Ovary (tissue), 3 donors: ENCODE measurements around the gene GSTM4.
"Not testable (repeated sequence)": the region's sequence is repeated elsewhere in the genome, so short reads cannot be mapped to it uniquely, and the experiment has no call there.

Source experiments
- EP300 ChIP-seq: sonication (generic); formaldehyde crosslinking; IDR thresholded peaks from one replicate; pipeline ENCODE4 v1.6.1; 2017; ENCODE audit warnings: antibody characterized with exemption
- TF ChIP-seq, protein P1 (sequence below), 3 donors: fragments of 450-650 bp in 2 of 3; fragments of 200-600 bp in 1 of 3; IDR thresholded peaks; one replicate each; pipeline versions ENCODE4 v1.5.1 to v1.8.0; 2016 to 2022; ENCODE audit warnings: antibody characterized with exemption in 3 of 3, mild to moderate bottlenecking in 1 of 3
- donor health status: DM: no; HTN: no; CAD: no.

DNA sequence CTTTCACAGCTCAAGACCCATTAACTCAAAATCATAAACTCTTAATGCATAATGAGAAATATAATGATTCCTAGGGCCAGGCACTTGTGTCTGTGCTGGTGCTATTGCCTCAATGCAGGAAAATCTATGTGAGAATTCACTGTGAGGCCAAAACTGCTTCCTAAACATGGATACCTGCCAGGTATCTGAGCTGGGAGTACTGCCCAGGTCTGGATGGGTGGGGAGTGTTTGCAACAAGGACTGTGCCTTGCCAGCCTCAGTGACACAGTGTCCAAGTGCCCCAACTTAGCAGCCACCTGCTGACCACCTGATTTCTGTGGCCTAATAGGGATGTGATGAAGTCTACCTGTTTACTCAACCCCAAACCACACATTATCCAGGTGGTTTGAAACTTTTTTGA lies 53.9 kb downstream of the GSTM4 start:
- TF ChIP-seq, protein P1, sequence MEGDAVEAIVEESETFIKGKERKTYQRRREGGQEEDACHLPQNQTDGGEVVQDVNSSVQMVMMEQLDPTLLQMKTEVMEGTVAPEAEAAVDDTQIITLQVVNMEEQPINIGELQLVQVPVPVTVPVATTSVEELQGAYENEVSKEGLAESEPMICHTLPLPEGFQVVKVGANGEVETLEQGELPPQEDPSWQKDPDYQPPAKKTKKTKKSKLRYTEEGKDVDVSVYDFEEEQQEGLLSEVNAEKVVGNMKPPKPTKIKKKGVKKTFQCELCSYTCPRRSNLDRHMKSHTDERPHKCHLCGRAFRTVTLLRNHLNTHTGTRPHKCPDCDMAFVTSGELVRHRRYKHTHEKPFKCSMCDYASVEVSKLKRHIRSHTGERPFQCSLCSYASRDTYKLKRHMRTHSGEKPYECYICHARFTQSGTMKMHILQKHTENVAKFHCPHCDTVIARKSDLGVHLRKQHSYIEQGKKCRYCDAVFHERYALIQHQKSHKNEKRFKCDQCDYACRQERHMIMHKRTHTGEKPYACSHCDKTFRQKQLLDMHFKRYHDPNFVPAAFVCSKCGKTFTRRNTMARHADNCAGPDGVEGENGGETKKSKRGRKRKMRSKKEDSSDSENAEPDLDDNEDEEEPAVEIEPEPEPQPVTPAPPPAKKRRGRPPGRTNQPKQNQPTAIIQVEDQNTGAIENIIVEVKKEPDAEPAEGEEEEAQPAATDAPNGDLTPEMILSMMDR (IDR thresholded peaks at IDR 0.05) = not testable (repeated sequence)
- TF ChIP-seq EP300 = not testable (repeated sequence)
